ENCODE data around the gene IFNLR1. TPM values are rescaled to one million over a fixed set of nuclear protein-coding genes. Genes with fewer than 3 reads are reported as not detected.

Gene IFNLR1
- total and polyA plus RNA-seq, 2 of the 8 experiments (the other 6 are each of a cell fraction or from before 2014, with no cell fraction given) = 6.8 to 10.1 TPM

DNA sequence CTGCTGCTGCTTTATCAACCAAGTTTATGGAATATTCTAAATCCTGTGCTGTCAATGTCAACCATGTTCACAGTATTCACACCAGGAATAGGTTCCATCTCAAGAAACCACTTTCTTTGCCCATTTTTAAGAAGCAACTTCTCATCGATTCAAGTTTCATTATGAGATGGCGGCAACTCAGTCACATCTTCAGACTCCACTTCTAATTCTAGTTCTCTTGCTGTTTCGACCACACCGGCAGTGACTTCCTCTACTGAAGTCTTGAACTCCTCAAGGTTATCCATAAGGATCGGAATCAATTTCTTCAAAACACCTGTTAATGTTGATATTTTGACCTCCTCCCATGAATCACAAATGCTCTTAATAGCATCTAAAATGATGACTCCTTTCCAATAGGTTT is 39.7 kb upstream of the IFNLR1 start:
- H3K9me3 ChIP-seq (ENCODE audit: insufficient read depth in 2 of 2, low read depth in 1 of 2, low read length in 1 of 2) = no peaks in the 10 kb centered on the region
- H3K9ac ChIP-seq (replicated peaks in 1 of 4; ENCODE audit: extremely low read depth in 1 of 4, low read depth in 3 of 4, low read length in 3 of 4) = no peak overlapping the region
- no peaks in the 10 kb centered on the region for H4K20me1 ChIP-seq (replicated peaks in 1 of 2; ENCODE audit: control insufficient read depth in 1 of 2, insufficient read depth in 2 of 2, low read length in 2 of 2)
- no peak overlapping the region for H2BK15ac ChIP-seq (ENCODE audit: low read length)
- H3K36me3 ChIP-seq (ENCODE audit: control insufficient read depth in 2 of 4, insufficient read depth in 4 of 4, low read length in 3 of 4) = no peaks in the 10 kb centered on the region
- no peak overlapping the region for H3K27ac ChIP-seq (ENCODE audit: low read depth, low read length)
- H2BK120ac ChIP-seq (replicated peaks; ENCODE audit: low read depth, low read length) = no peak overlapping the region
- no peaks in the 10 kb centered on the region for H3K79me1 ChIP-seq (ENCODE audit: low read depth, low read length)
- CTCF ChIA-PET (ENCODE audit: partially characterized antibody) = interaction anchor here (0.6 to 1.6 kb wide), 4 partner anchors 25 to 158 kb away, joined by 4 to 6 read pairs (median 4); no protein-coding TSS in a partner anchor
- no peak overlapping the region for H3K4me2 ChIP-seq (ENCODE audit: insufficient read depth in 1 of 2, low read depth in 2 of 2, low read length in 2 of 2)
- H2BK20ac ChIP-seq (ENCODE audit: low read length) = no peak overlapping the region
- H3K4me3 ChIP-seq (ENCODE audit: extremely low read depth in 1 of 4, insufficient read depth in 2 of 4, low read depth in 3 of 4, low read length in 4 of 4) = no peak overlapping the region
- WGBS, 2 experiments (ENCODE audit: extremely low coverage in 1 of 2, insufficient coverage in 1 of 2, insufficient read length in 1 of 2, insufficient replicate concordance in 2 of 2, low coverage in 1 of 2, low lambda C conversion rate in 2 of 2, missing lambda C conversion rate in 1 of 2) = 97% methylated on average over 5 of the region's 5 CpGs; no CpG with 5 or more reads in 1 of the 2 experiments
- DNase-seq (ENCODE audit: low read depth in 1 of 2, low spot score in 2 of 2) = no peak
- no peak overlapping the region for H4K91ac ChIP-seq (replicated peaks; ENCODE audit: insufficient read length, low read length)
- POLR2A ChIA-PET (ENCODE audit: partially characterized antibody) = no interaction called here
- no peak overlapping the region for H4K8ac ChIP-seq (ENCODE audit: extremely low read depth, insufficient read depth, low read length)
- no peak overlapping the region for H2AK5ac ChIP-seq (ENCODE audit: low read depth, low read length)
- H3K23ac ChIP-seq (ENCODE audit: insufficient read length) = no peak overlapping the region
- H2BK12ac ChIP-seq (ENCODE audit: low read depth, low read length) = no peak overlapping the region
- no peaks in the 10 kb centered on the region; a peak in 1 of 7 replicates for H3K27me3 ChIP-seq (replicated peaks in 1 of 4; ENCODE audit: control insufficient read depth in 3 of 4, extremely low read depth in 1 of 4, insufficient read depth in 3 of 4, low read length in 3 of 4)
- no peak overlapping the region for H2AFZ ChIP-seq (ENCODE audit: low read length)
- no peak overlapping the region for H3K56ac ChIP-seq (replicated peaks; ENCODE audit: insufficient read length, low read depth, low read length)
- no peaks in the 10 kb centered on the region for H3K23me2 ChIP-seq (ENCODE audit: low read depth, low read length)
- H3K4ac ChIP-seq (replicated peaks; ENCODE audit: insufficient read length, low read depth, low read length) = no peak overlapping the region
- no peaks in the 10 kb centered on the region; a peak in 1 of 7 replicates for H3K4me1 ChIP-seq (replicated peaks in 1 of 4; ENCODE audit: control insufficient read depth in 3 of 4, insufficient read depth in 4 of 4, low read length in 3 of 4)
- H3K14ac ChIP-seq (ENCODE audit: insufficient read length) = no peak overlapping the region
- H2BK5ac ChIP-seq (ENCODE audit: low read depth, low read length) = no peak overlapping the region
- TF ChIP-seq JUND (IDR thresholded peaks at IDR 0.05; ENCODE audit: low read length) = no peak
- TF ChIP-seq SAP30 (IDR thresholded peaks at IDR 0.05; ENCODE audit: insufficient read depth, insufficient replicate concordance, low read length) = no peak
- TF ChIP-seq CBX5 (IDR thresholded peaks at IDR 0.05; ENCODE audit: low read depth, low read length) = no peak
- TF ChIP-seq RFX5 (IDR thresholded peaks at IDR 0.05; ENCODE audit: borderline replicate concordance, low read depth, low read length) = no peak
- no peak for TF ChIP-seq TAF7 (optimal IDR thresholded peaks at IDR 0.05; ENCODE audit: borderline replicate concordance, low read depth, low read length)
- H3K79me2 ChIP-seq (ENCODE audit: control insufficient read depth in 1 of 2, insufficient read depth in 2 of 2, low read length in 2 of 2) = no peaks in the 10 kb centered on the region
- FAIRE-seq = no peak
- no peak overlapping the region for H3K18ac ChIP-seq (ENCODE audit: extremely low read depth, low read length)
- H4K5ac ChIP-seq (ENCODE audit: insufficient read length, low read depth, low read length) = no peak overlapping the region

All from H1 (cell line).